DND-41 (cell line): ENCODE measurements around the gene CTLA4.
A peak's percentile ranks its signal among the peaks of the same experiment; 100 is the strongest.

Source experiments
- ATAC-seq: fragments of 200-7000 bp; cut with Tn5 transposase; 3 replicates; pipeline ENCODE4 v1.9.1; 2021; ENCODE audit warnings: low read depth; ENCODE audit not compliant: insufficient read depth
- DNase-seq: peaks from one replicate; pipeline ENCODE4 v3.0.0-alpha.2; 2020
- H2AFZ ChIP-seq: 2 replicates; pipeline ENCODE4 v1.6.0; 2012; ENCODE audit warnings: low read depth, low read length
- H3K27ac ChIP-seq: 2 replicates; pipeline ENCODE4 v1.5.1; 2012; ENCODE audit warnings: low read length, inconsistent platforms
- H3K27me3 ChIP-seq: fragments of 200-600 bp; sonication (generic); 2 replicates; pipeline ENCODE4 v1.6.0; 2012; ENCODE audit warnings: low read length, mild to moderate bottlenecking, inconsistent platforms; ENCODE audit not compliant: insufficient read depth, poor library complexity
- H3K36me3 ChIP-seq: 2 replicates; pipeline ENCODE4 v1.5.1; 2012; ENCODE audit warnings: low read length, inconsistent platforms; ENCODE audit not compliant: insufficient read depth
- H3K4me1 ChIP-seq: 2 replicates; pipeline ENCODE4 v1.5.1; 2012; ENCODE audit warnings: mild to moderate bottlenecking, low read length; ENCODE audit not compliant: insufficient read depth
- H3K4me2 ChIP-seq: 2 replicates; pipeline ENCODE4 v1.6.0; 2012; ENCODE audit warnings: mild to moderate bottlenecking, moderate library complexity, low read length, inconsistent platforms; ENCODE audit not compliant: insufficient read depth
- H3K4me3 ChIP-seq, 2 experiments: fragments of 200-600 bp in 1 of 2; shearing (Covaris generic) in 1 of 2; 2 replicates each; pipeline ENCODE4 v1.5.1; 2012 to 2016; ENCODE audit warnings: inconsistent platforms in 2 of 2, low read length in 2 of 2, mild to moderate bottlenecking in 2 of 2, low read depth in 1 of 2, moderate library complexity in 1 of 2
- H3K79me2 ChIP-seq: 2 replicates; pipeline ENCODE4 v1.6.0; 2012; ENCODE audit warnings: low read length, inconsistent platforms; ENCODE audit not compliant: insufficient read depth
- H3K9ac ChIP-seq: 2 replicates; pipeline ENCODE4 v1.6.0; 2012; ENCODE audit warnings: low read depth, mild to moderate bottlenecking, inconsistent platforms, low read length, moderate library complexity
- H3K9me3 ChIP-seq: 2 replicates; pipeline ENCODE4 v1.5.1; 2012; ENCODE audit warnings: low read length, moderate library complexity, mild to moderate bottlenecking, inconsistent platforms; ENCODE audit not compliant: insufficient read depth, severe bottlenecking
- H4K20me1 ChIP-seq: 2 replicates; pipeline ENCODE4 v1.6.0; 2012; ENCODE audit warnings: low read length; ENCODE audit not compliant: insufficient read depth
- CTCF ChIP-seq: IDR thresholded peaks from 2 replicates; pipeline ENCODE4 v1.5.1; 2012; ENCODE audit warnings: borderline replicate concordance, low read length, moderate library complexity, mild to moderate bottlenecking; ENCODE audit not compliant: poor library complexity, severe bottlenecking; ENCODE audit errors: extremely low read depth
- EZH2 ChIP-seq: IDR thresholded peaks from 3 replicates; pipeline ENCODE4 v1.6.1; 2012; ENCODE audit warnings: borderline replicate concordance, low read depth, mild to moderate bottlenecking, moderate library complexity, low read length, inconsistent platforms; ENCODE audit not compliant: severe bottlenecking

CTLA4 gene

DNA sequence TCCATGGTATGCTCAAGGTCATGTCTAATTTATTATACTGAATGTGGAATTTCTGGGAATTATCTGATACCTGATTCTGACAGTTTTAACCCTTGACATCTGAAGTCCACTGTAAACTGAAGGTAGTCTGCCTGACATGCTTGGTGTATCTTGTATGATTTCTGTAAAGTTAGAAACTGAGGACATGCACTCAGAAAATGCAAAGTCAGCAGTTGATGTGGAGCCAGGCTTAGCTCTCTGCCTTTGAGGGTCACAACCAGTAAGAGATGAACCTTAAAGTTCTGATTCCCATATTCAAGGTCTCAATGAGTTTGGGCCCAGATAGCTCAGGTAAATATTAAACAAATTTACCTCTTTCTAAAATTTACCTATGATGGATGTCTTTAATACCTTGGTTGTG, 12.3 kb upstream of the CTLA4 start:
- H3K4me2 ChIP-seq = no peak overlapping the region
- no peak overlapping the region for H2AFZ ChIP-seq
- no peak overlapping the region for H3K27ac ChIP-seq
- DNase-seq (no peak), ATAC-seq (no peak)
- no peaks in the 10 kb centered on the region for H4K20me1 ChIP-seq
- no peaks in the 10 kb centered on the region for H3K27me3 ChIP-seq
- no peaks in the 10 kb centered on the region for H3K36me3 ChIP-seq
- no peaks in the 10 kb centered on the region for H3K9me3 ChIP-seq
- H3K4me3 ChIP-seq = no peak overlapping the region
- H3K79me2 ChIP-seq = no peaks in the 10 kb centered on the region
- H3K9ac ChIP-seq = no peak overlapping the region
- no peak for TF ChIP-seq EZH2
- TF ChIP-seq CTCF = no peak
- no peaks in the 10 kb centered on the region for H3K4me1 ChIP-seq

DNA sequence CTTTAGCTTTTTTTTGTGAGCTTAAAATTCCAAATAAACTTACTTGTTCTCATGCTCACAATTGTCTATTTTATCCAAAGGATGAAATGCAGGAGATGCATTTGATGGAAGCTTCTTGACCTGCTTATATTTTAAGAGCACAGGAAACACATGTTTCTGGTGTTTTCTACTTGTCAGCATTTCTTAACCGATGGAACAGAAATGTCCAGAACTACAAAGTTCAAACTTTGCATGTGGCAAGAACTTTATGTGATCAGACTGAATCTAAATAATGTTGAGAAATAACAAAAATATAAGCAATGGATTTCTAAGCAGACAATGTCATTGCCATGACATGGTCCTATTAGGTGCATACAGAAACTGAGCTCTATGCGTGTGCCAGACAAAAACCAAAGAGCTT, 9.9 kb upstream of the CTLA4 start:
- H3K9me3 ChIP-seq = no peaks in the 10 kb centered on the region
- no peaks in the 10 kb centered on the region for H3K79me2 ChIP-seq
- no peak overlapping the region for H3K27ac ChIP-seq
- H3K4me2 ChIP-seq = no peak overlapping the region
- H4K20me1 ChIP-seq = no peaks in the 10 kb centered on the region
- no peak for TF ChIP-seq EZH2
- no peak for TF ChIP-seq CTCF
- no peak overlapping the region for H3K4me3 ChIP-seq
- H3K36me3 ChIP-seq = no peaks in the 10 kb centered on the region
- H2AFZ ChIP-seq = no peak overlapping the region
- no peak for ATAC-seq
- DNase-seq = no peak
- H3K27me3 ChIP-seq = no peaks in the 10 kb centered on the region
- H3K9ac ChIP-seq = no peak overlapping the region
- no peaks in the 10 kb centered on the region for H3K4me1 ChIP-seq

GRCh38 chr2:203858176-203858575, 9.4 kb upstream of the CTLA4 start:
- Histone ChIP-seq H4K20me1 (no peaks in the 10 kb centered on the region), H3K9me3 (no peaks in the 10 kb centered on the region), H3K4me3 (no peak overlapping the region), H3K36me3 (no peaks in the 10 kb centered on the region), H2AFZ (no peak overlapping the region), H3K4me2 (no peak overlapping the region), H3K9ac (no peak overlapping the region), H3K4me1 (no peaks in the 10 kb centered on the region), H3K79me2 (no peaks in the 10 kb centered on the region), H3K27ac (no peak overlapping the region), H3K27me3 (no peaks in the 10 kb centered on the region)
- DNase-seq (no peak), ATAC-seq (no peak; the same call in 2 of the 3 replicates)
- TF ChIP-seq CTCF = peak; percentile 25
- TF ChIP-seq EZH2 = no peak

- Histone ChIP-seq H3K27ac (no peak overlapping the region), H3K36me3 (no peaks in the 10 kb centered on the region), H3K79me2 (no peaks in the 10 kb centered on the region), H3K4me3 (no peak overlapping the region), H3K4me2 (no peak overlapping the region), H4K20me1 (no peaks in the 10 kb centered on the region), H3K9ac (no peak overlapping the region), H3K27me3 (no peaks in the 10 kb centered on the region), H3K4me1 (no peaks in the 10 kb centered on the region), H2AFZ (no peak overlapping the region), H3K9me3 (no peaks in the 10 kb centered on the region)
- no peak for ATAC-seq
- TF ChIP-seq CTCF (no peak), EZH2 (no peak)
- DNase-seq = no peak
These were observed 8.4 kb upstream of the CTLA4 start for GRCh38 chr2:203859030-203859789.
